Panc1 (cell line): ENCODE results near the gene COG2.

Source experiments
- CTCF ChIP-seq: fragments of 450-650 bp; IDR thresholded peaks from 2 replicates; pipeline ENCODE4 v1.5.1; 2017; ENCODE audit warnings: mild to moderate bottlenecking
- POLR2AphosphoS5 ChIP-seq: IDR thresholded peaks from 2 replicates; pipeline ENCODE4 v1.6.1; 2012; ENCODE audit warnings: mild to moderate bottlenecking, low read depth, low read length, moderate library complexity
- TCF7L2 ChIP-seq: IDR thresholded peaks from 2 replicates; pipeline ENCODE4 v1.6.1; 2011; ENCODE audit warnings: mild to moderate bottlenecking, low read depth, low read length, inconsistent platforms
- TF ChIP-seq, protein P1 (sequence below), 2 experiments: IDR thresholded peaks; 2 replicates each; pipeline ENCODE4 v1.6.1; 2011 to 2012; ENCODE audit warnings: low read depth in 2 of 2, control low read depth in 1 of 2, low read length in 1 of 2, mild to moderate bottlenecking in 1 of 2, moderate library complexity in 1 of 2; ENCODE audit not compliant: insufficient read depth in 1 of 2

GRCh38 chr1:230612651-230613050 is 29.6 kb upstream of the COG2 start:
- TF ChIP-seq CTCF = no peak
- TF ChIP-seq, protein P1, sequence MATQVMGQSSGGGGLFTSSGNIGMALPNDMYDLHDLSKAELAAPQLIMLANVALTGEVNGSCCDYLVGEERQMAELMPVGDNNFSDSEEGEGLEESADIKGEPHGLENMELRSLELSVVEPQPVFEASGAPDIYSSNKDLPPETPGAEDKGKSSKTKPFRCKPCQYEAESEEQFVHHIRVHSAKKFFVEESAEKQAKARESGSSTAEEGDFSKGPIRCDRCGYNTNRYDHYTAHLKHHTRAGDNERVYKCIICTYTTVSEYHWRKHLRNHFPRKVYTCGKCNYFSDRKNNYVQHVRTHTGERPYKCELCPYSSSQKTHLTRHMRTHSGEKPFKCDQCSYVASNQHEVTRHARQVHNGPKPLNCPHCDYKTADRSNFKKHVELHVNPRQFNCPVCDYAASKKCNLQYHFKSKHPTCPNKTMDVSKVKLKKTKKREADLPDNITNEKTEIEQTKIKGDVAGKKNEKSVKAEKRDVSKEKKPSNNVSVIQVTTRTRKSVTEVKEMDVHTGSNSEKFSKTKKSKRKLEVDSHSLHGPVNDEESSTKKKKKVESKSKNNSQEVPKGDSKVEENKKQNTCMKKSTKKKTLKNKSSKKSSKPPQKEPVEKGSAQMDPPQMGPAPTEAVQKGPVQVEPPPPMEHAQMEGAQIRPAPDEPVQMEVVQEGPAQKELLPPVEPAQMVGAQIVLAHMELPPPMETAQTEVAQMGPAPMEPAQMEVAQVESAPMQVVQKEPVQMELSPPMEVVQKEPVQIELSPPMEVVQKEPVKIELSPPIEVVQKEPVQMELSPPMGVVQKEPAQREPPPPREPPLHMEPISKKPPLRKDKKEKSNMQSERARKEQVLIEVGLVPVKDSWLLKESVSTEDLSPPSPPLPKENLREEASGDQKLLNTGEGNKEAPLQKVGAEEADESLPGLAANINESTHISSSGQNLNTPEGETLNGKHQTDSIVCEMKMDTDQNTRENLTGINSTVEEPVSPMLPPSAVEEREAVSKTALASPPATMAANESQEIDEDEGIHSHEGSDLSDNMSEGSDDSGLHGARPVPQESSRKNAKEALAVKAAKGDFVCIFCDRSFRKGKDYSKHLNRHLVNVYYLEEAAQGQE (IDR thresholded peaks at IDR 0.05; ENCODE audit: insufficient read depth in 1 of 2, low read depth in 2 of 2, low read length in 1 of 2) = no peak
- TF ChIP-seq POLR2AphosphoS5 = no peak
- no peak for TF ChIP-seq TCF7L2
